HG03520 (cell line): ENCODE results near the gene EIF2A.

Source experiments
- ATAC-seq: cut with Tn5 transposase; IDR thresholded peaks from one replicate; pipeline ENCODE4 v1.9.1; 2021; ENCODE audit warnings: mild to moderate bottlenecking, moderate library complexity; ENCODE audit not compliant: unreplicated experiment

Gene EIF2A

GRCh38 chr3:150543128-150543527 is 3.5 kb upstream of the EIF2A start:
- no peak for ATAC-seq

GRCh38 chr3:150543531-150543930 is 3.1 kb upstream of the EIF2A start:
- ATAC-seq: no peak

- no peak for ATAC-seq
Observed at GRCh38 chr3:150544041-150544440, 2.5 kb upstream of the EIF2A start.

GRCh38 chr3:150544726-150545125 is 1.9 kb upstream of the EIF2A start:
- ATAC-seq: no peak

GRCh38 chr3:150545419-150546225 is 965 bp upstream of the EIF2A start:
- ATAC-seq: peak; percentile 12

GRCh38 chr3:150547045-150547741 is 606 bp downstream of the EIF2A start:
- ATAC-seq: no peak

- ATAC-seq: no peak
Observed at GRCh38 chr3:150555859-150556436, 9.4 kb downstream of the EIF2A start.

GRCh38 chr3:150556792-150557191 is 10.2 kb downstream of the EIF2A start:
- ATAC-seq: no peak

GRCh38 chr3:150557725-150558124 is 11.1 kb downstream of the EIF2A start:
- no peak for ATAC-seq

GRCh38 chr3:150564243-150564642 is 17.7 kb downstream of the EIF2A start:
- ATAC-seq: no peak

- ATAC-seq: no peak
Observed at GRCh38 chr3:150567328-150567727, 20.7 kb downstream of the EIF2A start.

GRCh38 chr3:150577855-150578254 is 31.3 kb downstream of the EIF2A start:
- ATAC-seq: no peak

- ATAC-seq: no peak
Observed at GRCh38 chr3:150581174-150581573, 34.6 kb downstream of the EIF2A start.

GRCh38 chr3:150582620-150583019 is 36.0 kb downstream of the EIF2A start:
- no peak for ATAC-seq

GRCh38 chr3:150583028-150583427 is 36.4 kb downstream of the EIF2A start:
- ATAC-seq: no peak

GRCh38 chr3:150588027-150588830 is 41.6 kb downstream of the EIF2A start:
- no peak for ATAC-seq

GRCh38 chr3:150589759-150590158 is 43.2 kb downstream of the EIF2A start:
- ATAC-seq: no peak

GRCh38 chr3:150594150-150594549 is 47.6 kb downstream of the EIF2A start:
- no peak for ATAC-seq

- ATAC-seq: no peak
Observed at GRCh38 chr3:150597646-150598045, 51.1 kb downstream of the EIF2A start.

GRCh38 chr3:150599611-150600297 is 53.2 kb downstream of the EIF2A start:
- no peak for ATAC-seq
